Posterior vena cava (tissue), 2 donors: ENCODE data around the gene SLC25A44. TPM values are rescaled to one million over a fixed set of nuclear protein-coding genes. Genes with fewer than 3 reads are reported as not detected.

Experiments
- DNase-seq: peaks from one replicate; pipeline ENCODE4 v3.0.0-alpha.2; 2020; ENCODE audit warnings: low spot score
- intact Hi-C, 2 donors: fragments of 100-400 bp; cut with DNase I; formaldehyde crosslinking; loops; one replicate each; pipeline versions ENCODE4 v1.14.1 to v1.14.2; 2022 to 2023
- total RNA-seq, 2 donors: library from RNA; stranded (reverse); fragmentation: NEBNext Ultra II Directional; extraction: Animal tissue kit (Norgen Biotek cat#: 25700); gene quantifications; one replicate each; pipeline ENCODE4 v1.2.1, GENCODE V29; 2021
- donor health status: DM: yes; HTN: yes; CAD: no.
- donor health status: DM: yes; HTN: yes; CAD: no.

Gene SLC25A44
- total RNA-seq, 2 donors from 2014 or later, result 16.1 to 21.2 TPM

DNA sequence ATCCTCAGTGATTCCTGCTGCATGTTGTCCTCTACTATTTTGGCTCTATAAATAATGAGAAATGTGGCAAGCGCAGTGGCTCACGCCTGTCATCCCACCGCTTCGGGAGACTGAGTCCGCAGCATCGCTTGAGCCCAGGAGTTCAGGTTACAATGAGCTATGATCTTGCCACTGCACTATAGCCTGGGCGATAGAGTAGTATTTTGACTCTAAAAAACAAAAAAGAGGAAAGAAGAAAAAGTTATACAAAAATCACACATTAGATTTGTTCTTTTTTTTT, 756 bp upstream of the SLC25A44 start:
- peak; percentile 58 for DNase-seq
- intact Hi-C loops, result no loop called here

DNA sequence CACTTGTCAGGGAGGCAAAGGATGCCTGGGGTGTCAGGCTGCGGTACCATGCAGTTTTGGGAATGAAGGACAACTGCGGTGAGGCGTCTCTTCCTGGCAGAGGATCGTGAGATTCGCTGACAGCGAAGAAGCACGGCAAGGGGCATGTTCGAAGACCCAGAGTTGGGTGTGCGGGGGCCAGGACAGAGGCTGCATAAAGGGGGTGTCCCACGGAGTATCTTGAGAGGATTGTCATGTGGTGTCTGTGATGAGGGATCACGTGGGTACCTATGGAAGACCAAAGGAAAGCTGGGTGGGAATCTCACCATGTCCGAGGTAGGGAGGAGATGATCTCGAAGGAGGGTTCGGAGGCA, 372 bp downstream of the SLC25A44 start:
- intact Hi-C loops, result no loop called here

DNA sequence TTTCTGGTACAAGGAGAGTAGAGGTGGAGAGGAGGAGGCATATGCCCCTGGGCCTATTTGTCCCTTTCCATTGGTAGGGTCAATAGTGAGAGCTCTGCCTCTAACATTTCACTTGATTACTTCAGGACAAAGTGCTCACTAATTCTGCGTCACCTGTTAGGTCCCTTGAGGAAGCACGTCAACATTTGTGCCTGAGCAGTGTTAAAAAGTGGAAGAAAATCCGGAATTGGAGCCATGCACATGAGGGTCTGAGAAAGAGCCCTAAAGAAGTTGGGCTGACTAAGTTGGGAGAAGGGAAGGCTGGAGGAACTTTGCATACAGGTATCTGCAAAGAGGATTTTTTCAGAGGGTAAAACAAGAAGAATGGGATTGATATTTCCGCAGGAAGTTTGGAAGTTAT, 1.9 kb downstream of the SLC25A44 start:
- intact Hi-C loops, result no loop called here
- DNase-seq, result no peak

More for the DNA sequence above, 372 bp downstream of the SLC25A44 start:
- no peak for DNase-seq

DNA sequence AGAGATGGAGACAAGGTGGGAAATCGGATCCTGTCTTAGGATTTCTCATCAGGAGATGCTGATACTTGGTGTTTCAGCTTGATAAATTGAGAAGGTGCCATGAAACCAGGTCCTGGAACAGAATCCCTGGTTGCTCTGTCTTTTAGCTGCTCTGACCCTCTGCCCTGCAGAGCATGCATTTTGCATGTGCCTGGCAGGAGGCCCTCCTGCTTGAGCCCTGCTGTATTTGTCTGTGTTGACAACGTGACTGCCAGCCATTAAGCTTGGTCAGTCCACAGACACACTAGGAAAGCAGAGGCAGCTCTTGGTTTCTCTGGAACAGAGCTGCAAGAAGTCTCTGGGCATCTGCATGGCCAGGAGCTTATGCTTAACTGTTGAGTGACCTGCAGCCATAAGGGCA, 2.5 kb downstream of the SLC25A44 start:
- intact Hi-C loops, result no loop called here
- peak; percentile 16 for DNase-seq

DNA sequence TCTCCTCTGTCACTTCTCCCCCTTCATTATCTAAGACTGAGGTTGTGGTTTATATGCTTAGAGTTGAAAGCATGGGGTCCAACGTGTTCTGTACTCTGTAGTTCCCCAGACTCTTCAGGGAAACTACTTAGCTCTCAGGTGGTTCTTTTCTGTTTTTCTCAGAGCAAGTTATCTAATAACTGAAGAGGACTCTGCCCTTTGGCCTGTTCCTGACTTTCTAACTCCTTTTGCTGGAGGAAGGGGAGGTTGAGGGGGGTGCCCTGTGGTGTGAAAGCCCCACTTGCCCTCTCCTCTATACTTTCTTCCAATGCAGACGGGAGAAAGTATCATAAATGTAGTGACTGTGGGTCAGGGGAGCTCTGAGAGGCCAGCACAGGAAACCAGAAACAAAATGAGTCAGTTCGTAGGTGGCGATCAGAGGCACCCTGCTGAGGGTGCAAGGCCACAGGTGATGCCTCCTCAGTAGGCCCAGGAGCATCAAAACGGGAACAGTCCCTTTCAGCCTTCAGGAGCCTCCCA, 5.0 kb downstream of the SLC25A44 start:
- intact Hi-C loops, result no loop called here
- DNase-seq, result no peak

DNA sequence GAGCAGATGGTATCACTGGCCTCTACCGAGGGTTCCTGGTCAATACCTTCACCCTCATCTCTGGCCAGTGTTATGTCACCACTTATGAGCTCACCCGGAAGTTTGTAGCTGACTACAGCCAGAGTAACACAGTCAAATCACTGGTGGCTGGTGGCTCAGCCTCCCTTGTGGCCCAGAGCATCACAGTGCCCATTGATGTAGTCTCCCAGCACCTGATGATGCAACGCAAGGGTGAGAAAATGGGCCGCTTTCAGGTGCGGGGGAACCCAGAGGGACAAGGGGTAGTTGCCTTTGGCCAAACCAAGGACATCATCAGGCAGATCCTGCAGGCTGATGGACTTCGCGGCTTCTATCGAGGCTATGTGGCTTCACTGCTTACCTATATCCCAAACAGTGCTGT, 6.1 kb downstream of the SLC25A44 start:
- DNase-seq, result peak; percentile 61
- intact Hi-C loops, result no loop called here

DNA sequence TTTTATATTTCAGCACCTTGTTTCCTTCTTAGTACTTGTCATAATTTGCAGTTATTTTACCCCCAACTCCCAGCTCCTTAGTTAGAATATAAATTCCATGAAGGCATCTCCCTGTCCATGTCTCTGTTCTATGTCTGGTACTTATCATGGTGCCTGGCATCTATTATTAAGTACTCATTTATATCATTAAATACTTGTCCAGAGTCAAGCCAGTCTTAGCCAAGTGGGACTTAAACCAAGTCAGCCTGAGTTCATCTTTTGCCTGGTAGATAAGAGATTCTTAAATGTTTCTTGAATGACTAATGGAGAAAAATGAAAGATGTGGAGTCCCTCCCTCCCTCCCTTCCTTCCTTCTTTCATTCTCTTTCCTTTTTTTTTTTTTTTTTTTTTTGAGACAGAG, 9.4 kb downstream of the SLC25A44 start:
- intact Hi-C loops, result no loop called here

DNA sequence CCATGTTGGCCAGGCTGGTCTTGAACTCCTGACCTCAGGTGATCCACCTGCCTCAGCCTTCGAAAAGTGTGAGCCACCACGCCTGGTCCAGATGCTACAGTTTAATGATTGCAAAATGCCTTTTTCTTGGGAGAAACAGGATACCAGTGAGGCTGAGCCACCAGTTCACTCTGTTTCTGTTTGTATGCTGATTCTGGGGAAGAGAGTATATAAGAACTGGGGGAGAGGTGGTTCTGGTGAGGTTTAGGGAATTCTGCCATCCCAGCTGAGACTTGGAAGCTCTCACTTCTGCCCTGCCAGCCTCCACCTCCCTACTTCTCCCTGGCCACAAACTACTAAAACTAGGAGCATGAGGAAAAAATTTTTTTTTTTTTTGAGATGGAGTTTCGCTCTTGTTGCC, 10.8 kb downstream of the SLC25A44 start:
- DNase-seq, result peak; percentile 19

More for the DNA sequence above, 9.4 kb downstream of the SLC25A44 start:
- DNase-seq, result no peak

DNA sequence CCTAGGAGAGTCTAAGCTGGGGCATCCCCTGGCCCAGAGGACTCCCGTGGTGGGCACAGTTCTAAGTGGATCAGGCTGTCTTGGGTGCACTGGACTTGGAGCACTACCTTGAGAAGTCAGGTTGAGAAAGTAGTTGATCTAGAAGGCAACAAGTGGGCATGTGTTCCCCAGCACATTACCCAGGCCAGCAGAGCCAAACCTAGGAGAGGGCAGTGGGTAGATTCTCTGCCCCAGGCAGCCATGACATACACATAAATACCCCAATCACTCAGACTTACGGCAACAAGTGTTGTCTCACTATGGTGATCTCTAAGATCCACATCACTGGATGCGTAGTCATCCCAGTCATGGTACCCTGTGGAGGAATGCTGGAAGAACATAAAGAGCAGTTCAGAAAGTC, 17.3 kb downstream of the SLC25A44 start:
- DNase-seq, result peak; percentile 15
- intact Hi-C loops, result no loop called here

More for the DNA sequence above, 10.8 kb downstream of the SLC25A44 start:
- intact Hi-C loops, result no loop called here

DNA sequence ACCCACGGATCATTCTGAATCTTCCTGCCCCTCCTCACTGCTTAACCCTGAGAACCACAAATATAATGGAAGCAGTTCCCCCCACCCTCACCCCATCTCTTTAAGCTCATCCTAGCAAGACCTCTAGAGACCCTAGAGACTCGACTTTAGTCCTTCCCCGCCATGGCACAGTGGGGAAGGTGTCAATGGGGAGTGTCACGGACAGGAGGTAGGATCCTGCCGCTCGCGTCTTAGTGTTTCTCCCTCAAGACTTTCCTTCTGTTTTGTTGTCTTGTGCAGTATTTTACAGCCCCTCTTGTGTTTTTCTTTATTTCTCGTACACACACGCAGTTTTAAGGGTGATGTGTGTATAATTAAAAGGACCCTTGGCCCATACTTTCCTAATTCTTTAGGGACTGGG, 18.2 kb downstream of the SLC25A44 start:
- intact Hi-C loops, result no loop called here
- peak; percentile 56 for DNase-seq

DNA sequence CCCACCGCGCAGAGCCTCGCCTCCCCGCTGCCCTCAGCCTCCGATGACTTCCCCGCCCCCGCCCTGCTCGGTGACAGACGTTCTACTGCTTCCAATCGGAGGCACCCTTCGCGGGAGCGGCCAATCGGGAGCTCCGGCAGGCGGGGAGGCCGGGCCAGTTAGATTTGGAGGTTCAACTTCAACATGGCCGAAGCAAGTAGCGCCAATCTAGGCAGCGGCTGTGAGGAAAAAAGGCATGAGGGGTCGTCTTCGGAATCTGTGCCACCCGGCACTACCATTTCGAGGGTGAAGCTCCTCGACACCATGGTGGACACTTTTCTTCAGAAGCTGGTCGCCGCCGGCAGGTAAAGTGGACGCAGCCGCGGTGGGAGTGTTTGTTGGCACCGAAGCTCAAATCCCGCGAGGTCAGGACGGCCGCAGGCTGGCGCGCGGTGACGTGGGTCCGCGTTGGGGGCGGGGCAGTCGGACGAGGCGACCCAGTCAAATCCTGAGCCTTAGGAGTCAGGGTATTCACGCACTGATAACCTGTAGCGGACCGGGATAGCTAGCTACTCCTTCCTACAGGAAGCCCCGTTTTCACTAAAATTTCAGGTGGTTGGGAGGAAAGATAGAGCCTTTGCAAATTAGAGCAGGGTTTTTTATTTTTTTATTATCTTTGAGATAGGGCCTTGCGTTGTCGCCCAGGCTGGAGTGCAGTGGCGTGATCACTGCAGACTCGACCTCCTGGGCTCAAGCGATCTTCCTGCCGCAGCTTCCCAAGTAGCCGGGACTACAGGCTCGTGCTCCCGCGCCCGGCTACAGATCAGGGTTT, 19.1 kb downstream of the SLC25A44 start, which contains the start of gene PMF1:
TSS of gene PMF1 (plus strand) at position 175 of the 811 bp plus-strand sequence. CDS start at position 184, 9 bp downstream.
- peak; percentile 99 for DNase-seq
- intact Hi-C loops, result no loop called here

DNA sequence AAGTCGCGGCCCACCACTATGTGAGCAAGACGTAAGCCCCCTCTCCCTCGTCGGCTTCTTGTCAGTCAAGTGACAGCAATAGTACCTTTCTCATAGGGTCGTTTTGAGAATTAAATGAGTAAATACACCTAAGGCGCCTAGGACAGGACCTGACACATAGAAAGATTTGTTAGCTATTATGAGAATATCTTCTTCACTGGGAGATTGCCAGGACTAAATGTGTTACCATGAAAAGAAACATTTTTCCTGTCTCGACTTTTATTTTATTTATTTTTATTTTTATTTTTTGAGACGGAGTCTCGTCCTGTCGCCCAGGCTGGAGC, 19.7 kb downstream of the SLC25A44 start:
- intact Hi-C loops, result no loop called here

DNA sequence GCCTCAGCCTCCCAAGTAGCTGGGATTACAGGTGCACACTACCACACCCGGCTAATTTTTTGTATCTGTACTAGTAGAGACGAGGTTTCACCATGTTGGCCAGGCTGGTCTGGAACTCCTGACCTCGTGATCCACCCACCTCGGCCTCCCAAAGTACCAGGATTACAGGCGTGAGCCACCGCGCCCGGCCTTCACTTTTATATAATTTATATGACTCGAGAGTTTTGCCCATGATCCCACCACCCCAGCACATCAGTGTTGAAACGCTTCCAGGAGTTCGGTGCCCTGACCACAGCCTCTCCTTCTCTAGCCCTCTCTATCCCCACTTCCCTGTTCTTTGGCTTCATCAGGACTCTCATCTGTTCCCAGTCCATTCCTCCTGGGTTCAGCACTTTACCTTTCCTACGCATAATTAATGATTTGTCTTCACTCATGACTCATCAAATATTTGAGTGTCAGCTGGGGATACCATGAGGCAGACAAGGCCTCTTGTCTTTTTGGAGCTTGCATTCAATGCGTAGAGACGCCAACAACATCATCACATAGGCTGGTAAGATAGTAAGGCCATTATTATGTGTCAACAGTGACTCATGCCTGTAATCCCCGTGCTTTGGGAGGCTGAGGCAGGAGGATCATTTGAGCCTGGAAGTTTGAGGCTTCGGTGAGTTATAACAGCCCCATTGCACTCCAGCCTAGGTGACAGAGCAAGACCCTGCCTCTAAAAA, 20.3 kb downstream of the SLC25A44 start:
- intact Hi-C loops, result no loop called here
- DNase-seq, result peak; percentile 48

More for the DNA sequence above, 19.7 kb downstream of the SLC25A44 start:
- DNase-seq, result no peak

DNA sequence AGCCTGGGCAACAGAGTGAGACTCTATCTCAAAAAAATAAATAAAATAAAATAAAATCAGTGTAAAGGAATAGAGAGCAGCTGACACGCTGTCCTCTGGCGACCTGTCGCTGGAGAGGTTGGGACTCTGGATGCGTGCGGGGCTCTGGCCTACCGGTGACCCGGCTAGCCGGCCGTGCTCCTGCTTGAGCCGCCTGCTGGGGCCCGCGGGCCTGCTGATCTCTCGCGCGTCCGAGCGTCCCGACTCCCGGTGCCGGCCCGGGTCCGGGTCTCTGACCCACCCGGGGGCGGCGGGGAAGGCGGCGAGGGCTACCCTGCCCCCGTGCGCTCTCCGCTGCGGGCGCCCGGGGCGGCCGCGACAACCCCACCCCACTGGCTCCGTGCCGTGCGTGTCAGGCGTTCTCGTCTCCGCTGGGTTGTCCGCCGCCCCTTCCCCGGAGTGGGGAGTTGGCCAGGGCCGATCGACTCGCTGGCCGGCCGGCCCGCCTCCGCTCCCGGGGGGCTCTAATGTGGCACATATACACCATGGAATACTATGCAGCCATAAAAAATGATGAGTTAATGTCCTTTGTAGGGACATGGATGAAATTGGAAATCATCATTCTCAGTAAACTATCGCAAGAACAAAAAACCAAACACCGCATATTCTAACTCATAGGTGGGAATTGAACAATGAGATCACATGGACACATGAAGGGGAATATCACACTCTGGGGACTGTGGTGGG, 22.6 kb downstream of the SLC25A44 start:
- intact Hi-C loops, result loop anchor here in 1 of 2 donors (5.0 kb wide), 1 partner anchor 129 kb away; no protein-coding TSS in a partner anchor
- DNase-seq, result peak; percentile 77

DNA sequence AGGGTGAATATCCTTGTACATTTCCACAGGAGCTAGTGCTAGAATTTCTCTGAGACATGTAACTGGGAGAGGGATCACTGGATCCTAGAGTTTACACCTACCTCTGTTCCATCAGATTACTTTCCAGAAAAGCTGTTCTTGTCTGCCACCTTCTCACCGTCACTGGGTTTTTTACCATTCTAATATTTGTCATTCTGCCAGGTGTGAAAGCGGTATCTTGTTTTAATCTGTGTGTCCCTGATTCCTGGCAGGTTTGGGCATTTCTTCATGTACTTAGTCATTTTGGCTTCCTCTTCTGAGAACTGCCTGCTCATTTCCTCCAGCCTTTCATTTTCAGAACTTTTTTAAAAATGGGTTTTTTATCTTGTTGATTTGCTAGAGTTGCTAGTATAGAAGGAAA, 24.0 kb downstream of the SLC25A44 start:
- peak; percentile 6 for DNase-seq
- intact Hi-C loops, result loop anchor here in 1 of 2 donors (5.0 kb wide), 1 partner anchor 131 kb away; no protein-coding TSS in a partner anchor

DNA sequence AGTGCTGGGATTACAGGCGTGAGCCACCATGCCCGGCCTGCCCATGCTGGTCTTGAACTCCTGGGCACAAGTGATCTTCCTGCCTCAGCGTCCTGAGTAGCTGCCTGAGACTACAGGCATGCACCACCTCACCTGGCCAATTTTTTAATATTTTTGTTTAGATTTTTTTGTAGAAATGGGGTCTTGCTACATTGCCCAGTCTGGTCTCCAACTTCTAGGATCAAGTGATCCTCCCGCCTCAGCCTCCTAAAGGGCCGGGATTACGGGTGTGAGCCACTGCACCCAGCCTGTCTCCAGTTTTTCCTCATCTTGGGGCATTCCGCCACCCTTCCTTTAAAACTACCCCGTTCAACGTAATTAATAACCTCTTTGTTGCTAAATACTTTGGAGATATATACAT, 26.3 kb downstream of the SLC25A44 start:
- intact Hi-C loops, result loop anchor here (5.0 kb wide), 3 partner anchors 68 to 128 kb away; partner anchors contain the start of gene SEMA4A (in 1 of the 2)
- DNase-seq, result no peak

DNA sequence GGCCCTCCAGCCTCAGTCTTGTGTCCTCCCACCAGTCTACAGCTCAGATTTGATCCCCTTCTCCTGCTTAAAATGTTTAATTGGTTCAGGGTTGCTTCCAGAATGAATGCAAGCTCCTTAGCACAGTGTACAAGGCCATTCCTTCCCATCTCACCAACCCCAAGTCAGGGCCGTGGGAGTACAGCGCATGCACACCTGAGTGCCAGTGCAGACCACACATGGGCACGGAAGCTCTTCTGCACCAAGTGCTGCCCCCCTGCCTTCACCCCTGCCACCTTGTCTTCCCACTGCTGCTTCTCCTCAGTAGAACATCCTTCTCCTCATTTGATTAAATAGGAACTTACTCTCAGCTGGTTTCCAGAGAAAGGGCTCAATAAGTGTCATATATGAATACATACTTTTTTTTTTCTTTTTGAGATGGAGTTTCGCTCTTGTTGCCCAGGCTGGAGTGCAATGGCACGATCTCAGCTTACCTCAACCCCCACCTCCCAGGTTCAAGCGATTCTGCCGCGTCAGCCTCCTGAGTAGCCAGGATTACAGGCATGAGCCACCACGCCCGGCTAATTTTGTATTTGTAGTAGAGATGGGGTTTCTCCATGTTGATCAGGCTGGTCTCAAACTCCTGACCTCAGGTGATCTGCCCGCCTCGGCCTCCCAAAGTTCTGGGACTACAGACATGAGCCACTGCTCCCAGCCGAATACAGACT, 28.2 kb downstream of the SLC25A44 start:
- DNase-seq, result peak; percentile 28
- intact Hi-C loops, result loop anchor here (5.0 kb wide), 3 partner anchors 70 to 130 kb away; partner anchors contain the start of gene SEMA4A (in 1 of the 2)

DNA sequence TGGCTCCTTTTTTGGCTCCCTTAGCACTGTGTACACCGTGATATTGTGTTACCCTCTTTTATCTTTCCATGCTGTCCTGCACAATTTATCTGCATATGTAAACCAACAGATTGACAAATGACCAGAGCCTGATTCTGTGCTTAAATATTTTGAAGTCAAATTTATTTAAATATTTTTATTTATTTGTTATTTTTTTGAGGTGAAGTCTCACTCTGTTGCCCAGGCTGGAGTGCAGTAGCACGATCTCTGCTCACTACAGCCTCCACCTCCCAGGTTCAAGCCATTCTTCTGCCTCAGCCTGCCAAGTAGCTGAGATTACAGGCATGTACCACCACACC, 31.7 kb downstream of the SLC25A44 start:
- DNase-seq, result no peak

DNA sequence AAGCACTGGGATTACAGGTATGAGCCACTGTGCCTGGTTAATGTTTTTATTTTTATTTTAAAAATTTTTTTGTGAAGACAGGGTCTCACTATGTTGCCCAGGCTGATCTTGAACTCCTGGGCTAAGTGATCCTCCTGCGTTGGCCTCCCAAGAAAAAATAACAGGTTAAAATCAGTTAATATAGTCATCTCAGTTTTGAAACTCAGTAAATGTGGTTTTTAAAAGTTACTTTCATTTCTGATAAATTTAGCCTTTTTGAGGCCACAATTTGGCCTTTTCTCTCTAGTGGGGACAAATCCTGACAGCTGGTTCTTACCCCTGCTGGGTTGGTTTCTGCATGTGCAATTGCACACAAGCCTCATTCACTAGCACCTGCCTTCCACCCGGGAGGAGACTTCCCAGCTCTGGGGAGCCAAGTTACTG, 32.2 kb downstream of the SLC25A44 start:
- DNase-seq, result no peak
- intact Hi-C loops, result loop anchor here in 1 of 2 donors (5.0 kb wide), 1 partner anchor 134 kb away; no protein-coding TSS in a partner anchor

More for the DNA sequence above, 31.7 kb downstream of the SLC25A44 start:
- intact Hi-C loops, result loop anchor here in 1 of 2 donors (5.0 kb wide), 1 partner anchor 133 kb away; no protein-coding TSS in a partner anchor
